Adrenal gland (tissue), 5 donors: Measurements from ENCODE around the gene PLXNA4.

Source experiments
- CTCF ChIP-seq, 6 experiments: fragments of 450-650 bp in 4 of 6; fragments of 200-600 bp in 2 of 6; sonication (generic) in 1 of 6; IDR thresholded peaks; 1 replicate in 5 of 6; 2 replicates in 1 of 6; pipeline versions ENCODE4 v1.5.1 to v1.8.0; 2016 to 2021; ENCODE audit warnings: antibody characterized with exemption in 6 of 6, mild to moderate bottlenecking in 2 of 6, moderate library complexity in 1 of 6
- POLR2A ChIP-seq, 2 donors: fragments of 450-650 bp; IDR thresholded peaks; one replicate each; pipeline ENCODE4 v1.6.1; 2017; ENCODE audit warnings: antibody characterized with exemption in 2 of 2, mild to moderate bottlenecking in 2 of 2, moderate library complexity in 1 of 2
- donor health status: DM: no; HTN: no; CAD: no.

GRCh38 chr7:132261327-132262159 lies 314.7 kb downstream of the PLXNA4 start:
- TF ChIP-seq CTCF (IDR thresholded peaks at IDR 0.05) (no peak), POLR2A (IDR thresholded peaks at IDR 0.05) (no peak)
